GM06990 (cell line): ENCODE measurements around the gene SOHLH2.

Experiments
- DNase-seq: peaks from one replicate; pipeline ENCODE4 v3.0.0-alpha.2; 2011; ENCODE audit not compliant: insufficient read length; ENCODE audit errors: extremely low read depth
- H3K27me3 ChIP-seq: replicated peaks from 2 replicates; pipeline ENCODE4 v1.6.0; 2011; ENCODE audit warnings: low read length; ENCODE audit not compliant: control insufficient read depth, insufficient read depth
- H3K36me3 ChIP-seq: 2 replicates; pipeline ENCODE4 v1.5.1; 2011; ENCODE audit warnings: low read length; ENCODE audit not compliant: control insufficient read depth, insufficient read depth
- H3K4me3 ChIP-seq: replicated peaks from 2 replicates; pipeline ENCODE4 v1.5.1; 2011; ENCODE audit warnings: low read depth, mild to moderate bottlenecking, control low read depth, low read length
- TF ChIP-seq, protein P1 (sequence below): IDR thresholded peaks from 2 replicates; pipeline ENCODE4 v1.5.1; 2011; ENCODE audit warnings: low read length, control low read depth, mild to moderate bottlenecking, inconsistent platforms; ENCODE audit not compliant: insufficient read depth, poor library complexity, severe bottlenecking

Gene SOHLH2

DNA sequence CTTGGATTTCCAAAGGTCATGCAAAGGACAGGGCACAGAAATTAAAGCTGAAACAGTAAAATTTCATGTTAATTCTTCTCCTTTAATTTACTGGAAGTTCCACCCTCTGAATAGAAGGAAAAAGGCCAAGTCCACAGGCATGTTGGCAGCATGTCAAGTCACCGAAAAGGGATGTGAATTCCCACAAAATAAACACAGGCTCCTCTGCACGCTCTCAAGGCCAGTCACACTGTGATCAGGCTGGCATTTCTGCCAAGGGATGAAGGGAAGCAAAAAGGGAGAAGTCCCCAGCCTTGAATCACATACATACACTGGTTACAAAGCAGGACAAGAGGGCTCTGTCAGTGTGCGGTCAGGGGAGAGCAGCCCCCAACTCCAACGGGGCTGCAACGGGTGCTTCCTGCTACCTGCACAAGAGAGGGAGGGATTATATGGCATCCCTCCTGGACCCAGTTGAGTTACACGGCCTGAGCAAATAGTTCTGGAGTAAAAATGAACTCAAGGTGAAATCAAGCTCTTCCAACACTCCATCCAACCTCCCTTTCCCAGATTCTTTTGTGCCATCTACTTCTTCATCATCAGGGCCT, 90.0 kb downstream of the SOHLH2 start:
- TF ChIP-seq, protein P1, sequence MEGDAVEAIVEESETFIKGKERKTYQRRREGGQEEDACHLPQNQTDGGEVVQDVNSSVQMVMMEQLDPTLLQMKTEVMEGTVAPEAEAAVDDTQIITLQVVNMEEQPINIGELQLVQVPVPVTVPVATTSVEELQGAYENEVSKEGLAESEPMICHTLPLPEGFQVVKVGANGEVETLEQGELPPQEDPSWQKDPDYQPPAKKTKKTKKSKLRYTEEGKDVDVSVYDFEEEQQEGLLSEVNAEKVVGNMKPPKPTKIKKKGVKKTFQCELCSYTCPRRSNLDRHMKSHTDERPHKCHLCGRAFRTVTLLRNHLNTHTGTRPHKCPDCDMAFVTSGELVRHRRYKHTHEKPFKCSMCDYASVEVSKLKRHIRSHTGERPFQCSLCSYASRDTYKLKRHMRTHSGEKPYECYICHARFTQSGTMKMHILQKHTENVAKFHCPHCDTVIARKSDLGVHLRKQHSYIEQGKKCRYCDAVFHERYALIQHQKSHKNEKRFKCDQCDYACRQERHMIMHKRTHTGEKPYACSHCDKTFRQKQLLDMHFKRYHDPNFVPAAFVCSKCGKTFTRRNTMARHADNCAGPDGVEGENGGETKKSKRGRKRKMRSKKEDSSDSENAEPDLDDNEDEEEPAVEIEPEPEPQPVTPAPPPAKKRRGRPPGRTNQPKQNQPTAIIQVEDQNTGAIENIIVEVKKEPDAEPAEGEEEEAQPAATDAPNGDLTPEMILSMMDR: no peak
- DNase-seq: no peak
- H3K4me3 ChIP-seq: no peak overlapping the region
- H3K36me3 ChIP-seq: no peaks in the 10 kb centered on the region
- no peaks in the 10 kb centered on the region for H3K27me3 ChIP-seq
